ENCODE results near the gene SPI1. TPM values are rescaled to one million over a fixed set of nuclear protein-coding genes. Genes with fewer than 3 reads are reported as not detected.

SPI1 gene
- total RNA-seq, 2 donors from 2014 or later: not detected

GRCh38 chr11:47305734-47306483 is 72.4 kb downstream of the SPI1 start:
- H3K27ac Mint-ChIP-seq: no peak overlapping the region
- peaks cover 55% of the 10 kb centered on the region for H3K36me3 ChIP-seq (ENCODE audit: control insufficient read depth, insufficient read depth, low read length)
- H3K27me3 ChIP-seq (ENCODE audit: control insufficient read depth, insufficient read depth, low read length, poor library complexity, severe bottlenecking): no peaks in the 10 kb centered on the region
- peaks cover 19% of the 10 kb centered on the region for H3K9me3 Mint-ChIP-seq
- 92% methylated on average over 2 to 3 of the region's 3 CpGs for WGBS, 2 experiments (ENCODE audit: insufficient coverage in 1 of 2, insufficient read length in 1 of 2)
- no peaks in the 10 kb centered on the region for H3K4me1 Mint-ChIP-seq
- H3K36me3 Mint-ChIP-seq (ENCODE audit: low read depth): peaks cover 61% of the 10 kb centered on the region
- no peaks in the 10 kb centered on the region for H3K27me3 Mint-ChIP-seq (ENCODE audit: insufficient read depth)
- no peak overlapping the region for H3K4me3 ChIP-seq (ENCODE audit: low read length)
- no peak for DNase-seq
- no peak overlapping the region for H3K9ac ChIP-seq (ENCODE audit: extremely low read depth, low read length, poor library complexity, severe bottlenecking)
- TF ChIP-seq, protein P1, sequence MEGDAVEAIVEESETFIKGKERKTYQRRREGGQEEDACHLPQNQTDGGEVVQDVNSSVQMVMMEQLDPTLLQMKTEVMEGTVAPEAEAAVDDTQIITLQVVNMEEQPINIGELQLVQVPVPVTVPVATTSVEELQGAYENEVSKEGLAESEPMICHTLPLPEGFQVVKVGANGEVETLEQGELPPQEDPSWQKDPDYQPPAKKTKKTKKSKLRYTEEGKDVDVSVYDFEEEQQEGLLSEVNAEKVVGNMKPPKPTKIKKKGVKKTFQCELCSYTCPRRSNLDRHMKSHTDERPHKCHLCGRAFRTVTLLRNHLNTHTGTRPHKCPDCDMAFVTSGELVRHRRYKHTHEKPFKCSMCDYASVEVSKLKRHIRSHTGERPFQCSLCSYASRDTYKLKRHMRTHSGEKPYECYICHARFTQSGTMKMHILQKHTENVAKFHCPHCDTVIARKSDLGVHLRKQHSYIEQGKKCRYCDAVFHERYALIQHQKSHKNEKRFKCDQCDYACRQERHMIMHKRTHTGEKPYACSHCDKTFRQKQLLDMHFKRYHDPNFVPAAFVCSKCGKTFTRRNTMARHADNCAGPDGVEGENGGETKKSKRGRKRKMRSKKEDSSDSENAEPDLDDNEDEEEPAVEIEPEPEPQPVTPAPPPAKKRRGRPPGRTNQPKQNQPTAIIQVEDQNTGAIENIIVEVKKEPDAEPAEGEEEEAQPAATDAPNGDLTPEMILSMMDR (conservative IDR thresholded peaks at IDR 0.05): no peak
- H3K9me3 ChIP-seq (ENCODE audit: control insufficient read depth, low read length): peaks cover 33% of the 10 kb centered on the region
- H3K4me3 Mint-ChIP-seq: no peak overlapping the region
- no peaks in the 10 kb centered on the region for H3K4me1 ChIP-seq (ENCODE audit: control insufficient read depth, insufficient read depth, low read length)
- H3K27ac ChIP-seq (ENCODE audit: low read depth, low read length): no peak overlapping the region

Small RNA genes within 50 kb of the gene (microRNA-seq; reads per million reads assigned to microRNA genes)
- gene MIR4487 (ENCODE audit: borderline microRNAs expressed): not detected

Other genes with a start within 250 kb of the SPI1 start
- gene ARFGAP2, start 201.7 kb downstream of the SPI1 start, total RNA-seq: 10 to 100 TPM; 84.6 to 86.0 TPM
- gene PACSIN3, start 192.1 kb downstream of the SPI1 start, total RNA-seq: 10 to 100 TPM; 48.0 to 66.6 TPM
- gene DDB2, start 163.6 kb downstream of the SPI1 start, total RNA-seq: 10 to 100 TPM; 20.9 to 31.2 TPM
- 10 to 100 TPM; 42.9 to 45.9 TPM for gene ACP2, start 129.7 kb downstream of the SPI1 start, total RNA-seq
- 10 to 100 TPM; 29.4 to 34.6 TPM for gene NR1H3, start 120.6 kb downstream of the SPI1 start, total RNA-seq
- 10 to 100 TPM; 30.2 to 36.0 TPM for gene MADD, start 108.4 kb downstream of the SPI1 start, total RNA-seq
- under 1 TPM in 1 of 2 donors, not detected in 1; 0.07 TPM for gene MYBPC3, start 25.8 kb downstream of the SPI1 start, total RNA-seq
- gene SLC39A13, start 30.0 kb upstream of the SPI1 start, total RNA-seq: 10 to 100 TPM; 34.7 to 40.4 TPM
- gene PSMC3, start 47.9 kb upstream of the SPI1 start, total RNA-seq: 100 to 1,000 TPM; 152 to 175 TPM
- gene RAPSN, start 70.6 kb upstream of the SPI1 start, total RNA-seq: under 1 TPM; 0.40 to 0.64 TPM
- 100 to 1,000 TPM; 202 to 205 TPM for gene CELF1, start 174.6 kb upstream of the SPI1 start, total RNA-seq
- gene PTPMT1, start 187.1 kb upstream of the SPI1 start, total RNA-seq: 10 to 100 TPM; 55.8 to 65.0 TPM
- gene KBTBD4, start 200.4 kb upstream of the SPI1 start, total RNA-seq: 10 to 100 TPM; 13.7 to 14.8 TPM
- 100 to 1,000 TPM; 104 to 106 TPM for gene NDUFS3, start 200.5 kb upstream of the SPI1 start, total RNA-seq
- gene FAM180B, start 208.1 kb upstream of the SPI1 start, total RNA-seq: under 1 TPM in 1 of 2 donors, not detected in 1; 0.20 TPM
- gene C1QTNF4, start 215.9 kb upstream of the SPI1 start, total RNA-seq: 10 to 100 TPM in 1 of 2 donors, 1 to 10 TPM in 1; 6.9 to 10.5 TPM